ENCODE results near the gene POLR1D.
A peak's percentile ranks its signal among the peaks of the same experiment; 100 is the strongest.

Gene POLR1D

GRCh38 chr13:27617881-27618321 is 3.8 kb upstream of the POLR1D start:
- H3K27ac ChIP-seq: peak overlapping the region; percentile 98
- TF ChIP-seq, protein P1, sequence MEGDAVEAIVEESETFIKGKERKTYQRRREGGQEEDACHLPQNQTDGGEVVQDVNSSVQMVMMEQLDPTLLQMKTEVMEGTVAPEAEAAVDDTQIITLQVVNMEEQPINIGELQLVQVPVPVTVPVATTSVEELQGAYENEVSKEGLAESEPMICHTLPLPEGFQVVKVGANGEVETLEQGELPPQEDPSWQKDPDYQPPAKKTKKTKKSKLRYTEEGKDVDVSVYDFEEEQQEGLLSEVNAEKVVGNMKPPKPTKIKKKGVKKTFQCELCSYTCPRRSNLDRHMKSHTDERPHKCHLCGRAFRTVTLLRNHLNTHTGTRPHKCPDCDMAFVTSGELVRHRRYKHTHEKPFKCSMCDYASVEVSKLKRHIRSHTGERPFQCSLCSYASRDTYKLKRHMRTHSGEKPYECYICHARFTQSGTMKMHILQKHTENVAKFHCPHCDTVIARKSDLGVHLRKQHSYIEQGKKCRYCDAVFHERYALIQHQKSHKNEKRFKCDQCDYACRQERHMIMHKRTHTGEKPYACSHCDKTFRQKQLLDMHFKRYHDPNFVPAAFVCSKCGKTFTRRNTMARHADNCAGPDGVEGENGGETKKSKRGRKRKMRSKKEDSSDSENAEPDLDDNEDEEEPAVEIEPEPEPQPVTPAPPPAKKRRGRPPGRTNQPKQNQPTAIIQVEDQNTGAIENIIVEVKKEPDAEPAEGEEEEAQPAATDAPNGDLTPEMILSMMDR (IDR thresholded peaks at IDR 0.05): no peak
- TF ChIP-seq ZFX (IDR thresholded peaks at IDR 0.05; ENCODE audit: borderline replicate concordance): no peak

- peak overlapping the region; percentile 98 for H3K27ac ChIP-seq
- TF ChIP-seq, protein P1 (IDR thresholded peaks at IDR 0.05): no peak
- TF ChIP-seq ZFX (IDR thresholded peaks at IDR 0.05; ENCODE audit: borderline replicate concordance): no peak
These were observed 2.5 kb upstream of the POLR1D start for GRCh38 chr13:27619093-27619727.

- TF ChIP-seq, protein P1 (IDR thresholded peaks at IDR 0.05): peak; percentile 34
- TF ChIP-seq ZFX (IDR thresholded peaks at IDR 0.05; ENCODE audit: borderline replicate concordance): no peak
- peak overlapping the region; percentile 98 for H3K27ac ChIP-seq
These were observed 1.8 kb upstream of the POLR1D start for GRCh38 chr13:27619728-27620376.

DNA sequence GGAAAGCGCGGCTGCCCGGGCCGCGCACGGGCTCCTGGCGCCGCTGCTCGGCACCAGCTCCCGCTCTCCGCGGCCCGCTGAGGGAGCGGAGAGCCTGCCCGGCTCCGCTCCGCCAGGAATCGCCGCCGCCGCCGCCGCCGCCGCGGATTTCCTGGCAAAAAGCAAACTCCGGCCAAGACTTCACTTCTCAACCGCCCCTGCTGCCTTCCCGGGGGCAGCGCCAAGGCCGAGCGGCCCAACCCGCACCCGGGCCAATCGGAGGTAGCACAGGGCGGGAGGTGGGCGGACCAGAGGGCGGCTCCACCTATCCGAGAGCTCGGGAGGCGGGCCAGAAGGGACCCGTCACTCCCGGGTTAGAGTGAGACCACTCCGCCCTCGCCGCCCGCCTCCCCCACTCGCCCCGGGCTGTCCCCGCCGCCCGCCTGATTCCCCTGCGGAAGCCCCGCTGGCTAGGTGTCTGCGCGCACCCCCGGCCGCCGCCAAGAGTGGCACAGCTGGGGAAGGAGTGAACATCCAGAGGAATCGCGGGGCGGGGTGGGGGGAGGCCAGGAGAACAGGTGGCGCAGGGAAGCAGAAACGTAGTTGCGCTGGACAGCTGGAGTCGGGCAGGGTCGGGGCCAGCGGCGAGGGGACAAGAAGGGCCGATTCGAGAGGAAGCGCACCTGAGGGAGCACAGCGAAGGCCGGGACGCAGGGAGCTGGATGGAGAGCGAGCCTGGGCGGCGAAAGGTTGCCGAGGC is 1.1 kb upstream of the POLR1D start, which contains the start of gene LNX2:
LNX2 (minus strand) TSS at position 153 of the 739 bp plus-strand sequence. CDS start 38,826 bp downstream, outside the sequence.
- TF ChIP-seq, protein P1 (IDR thresholded peaks at IDR 0.05): peak; percentile 15; the same call in 1 of the 2 replicates
- no peak for TF ChIP-seq ZFX (IDR thresholded peaks at IDR 0.05; ENCODE audit: borderline replicate concordance)
- peak within 1 kb of the TSS; percentile 98 for H3K27ac ChIP-seq

DNA sequence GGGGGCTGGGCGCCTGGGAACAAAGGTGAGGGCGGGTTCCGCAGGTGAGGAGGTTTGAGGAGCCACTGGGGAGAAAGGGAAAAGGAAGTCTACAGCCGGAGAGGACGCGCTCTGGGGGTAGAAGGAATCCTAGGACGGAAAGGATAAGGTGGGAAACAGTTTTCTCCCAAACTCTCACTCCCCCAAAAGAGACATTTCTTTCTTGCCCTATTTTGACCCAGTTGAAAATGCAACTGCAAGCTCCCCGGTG is 651 bp upstream of the POLR1D start:
- H3K27ac ChIP-seq: peak overlapping the region; percentile 98
- TF ChIP-seq ZFX (IDR thresholded peaks at IDR 0.05; ENCODE audit: borderline replicate concordance): no peak
- TF ChIP-seq, protein P1 (IDR thresholded peaks at IDR 0.05): no peak

DNA sequence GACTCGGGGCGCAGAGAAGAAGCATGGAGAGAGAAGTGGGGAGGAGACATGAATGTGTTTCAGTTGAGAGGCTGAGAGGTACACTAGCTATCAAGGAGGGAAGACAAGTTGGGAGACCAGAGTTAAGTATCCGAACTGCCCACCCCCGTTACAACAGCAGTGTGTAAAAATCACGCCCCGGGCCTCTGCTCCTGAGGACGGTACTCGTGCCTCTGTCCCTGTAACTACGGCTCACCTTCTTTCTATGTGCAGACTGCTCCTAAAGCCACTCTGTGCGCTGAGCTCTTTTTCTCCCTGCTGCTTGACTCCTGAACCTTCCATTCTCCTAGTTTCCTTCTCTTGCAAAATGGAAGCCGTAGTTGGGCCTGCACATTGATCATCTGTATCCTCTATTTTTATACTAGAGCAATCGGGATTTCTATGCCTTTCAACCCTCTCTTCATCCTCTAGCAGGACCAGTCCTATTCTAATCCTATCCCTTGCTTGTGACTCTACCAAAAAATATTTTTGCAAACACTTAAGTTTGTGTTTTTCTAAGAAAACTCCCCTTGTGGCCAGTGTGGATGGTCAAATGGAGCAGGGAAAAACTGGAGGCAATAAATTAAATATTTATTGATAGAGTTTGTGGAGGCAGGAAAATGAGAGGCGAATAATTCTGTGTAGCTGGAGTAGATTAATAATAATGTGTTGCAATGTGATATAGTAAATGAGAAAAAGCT is 569 bp downstream of the POLR1D start:
- peak overlapping the region; percentile 98 for H3K27ac ChIP-seq
- TF ChIP-seq, protein P1 (IDR thresholded peaks at IDR 0.05): no peak
- TF ChIP-seq ZFX (IDR thresholded peaks at IDR 0.05; ENCODE audit: borderline replicate concordance): no peak
